ENCODE measurements around the gene FCGR2B. TPM values are rescaled to one million over a fixed set of nuclear protein-coding genes. Genes with fewer than 3 reads are reported as not detected.
"Not testable (repeated sequence)": the region's sequence is repeated elsewhere in the genome, so short reads cannot be mapped to it uniquely, and the experiment has no call there.

FCGR2B gene
- total RNA-seq, 1 experiment from 2014 or later = not detected

DNA sequence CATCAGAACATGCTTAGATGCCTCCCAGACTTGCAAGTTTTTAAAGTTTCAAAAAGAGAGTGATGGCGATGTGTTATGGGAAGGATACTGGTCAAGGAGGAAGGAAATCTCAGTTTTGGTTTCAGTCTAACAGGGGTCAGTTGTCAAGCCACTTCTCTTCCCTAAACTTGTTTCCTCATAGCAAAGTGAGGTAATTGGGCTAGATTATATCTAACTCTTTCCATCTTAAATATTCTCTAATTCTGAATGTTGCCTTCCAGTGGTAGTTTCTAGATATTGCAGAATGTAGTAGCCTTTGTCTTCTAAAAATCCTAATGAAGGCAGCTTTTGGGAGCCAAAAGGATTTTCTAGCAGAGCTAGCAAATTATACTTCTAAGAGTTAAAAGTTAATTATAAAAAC is 20.2 kb upstream of the FCGR2B start:
- intact Hi-C loops (cut with micrococcal nuclease); H3K27ac ChIP-seq (ENCODE audit: low read depth, low read length); H3K4me3 ChIP-seq (replicated peaks in 1 of 2; ENCODE audit: low read depth in 1 of 2, low read length in 2 of 2); POLR2A ChIA-PET; H3K36me3 ChIP-seq (ENCODE audit: control insufficient read depth in 1 of 2, insufficient read depth in 2 of 2, low read length in 2 of 2); RAD21 ChIA-PET (ENCODE audit: low non-redundant PET in 1 of 2, low total read pairs in 2 of 2, uncharacterized antibody in 2 of 2, unreplicated experiment in 2 of 2); H3K79me2 ChIP-seq (ENCODE audit: insufficient read depth, low read length); BruUV-seq (replicated peaks); H3K4me2 ChIP-seq (ENCODE audit: low read length); H2AFZ ChIP-seq (ENCODE audit: low read depth, low read length, poor library complexity, severe bottlenecking); H4K20me1 ChIP-seq (ENCODE audit: insufficient read depth); DNase-seq (ENCODE audit: low read depth, low spot score); H3K4me1 ChIP-seq (ENCODE audit: control insufficient read depth in 1 of 2, insufficient read depth in 2 of 2, low read length in 2 of 2); H3K9ac ChIP-seq (ENCODE audit: low read length); CTCF ChIA-PET; ATAC-seq; H3K9me3 ChIP-seq (ENCODE audit: control insufficient read depth in 1 of 2, insufficient read depth in 1 of 2, low read depth in 1 of 2, low read length in 2 of 2); H3K27me3 ChIP-seq (ENCODE audit: insufficient read depth, low read length); H3K9me2 ChIP-seq (ENCODE audit: insufficient read depth): not testable (repeated sequence)
- peak; percentile 36; the same call in 1 of the 2 replicates for TF ChIP-seq RAD21 (IDR thresholded peaks at IDR 0.05; ENCODE audit: low read depth)

DNA sequence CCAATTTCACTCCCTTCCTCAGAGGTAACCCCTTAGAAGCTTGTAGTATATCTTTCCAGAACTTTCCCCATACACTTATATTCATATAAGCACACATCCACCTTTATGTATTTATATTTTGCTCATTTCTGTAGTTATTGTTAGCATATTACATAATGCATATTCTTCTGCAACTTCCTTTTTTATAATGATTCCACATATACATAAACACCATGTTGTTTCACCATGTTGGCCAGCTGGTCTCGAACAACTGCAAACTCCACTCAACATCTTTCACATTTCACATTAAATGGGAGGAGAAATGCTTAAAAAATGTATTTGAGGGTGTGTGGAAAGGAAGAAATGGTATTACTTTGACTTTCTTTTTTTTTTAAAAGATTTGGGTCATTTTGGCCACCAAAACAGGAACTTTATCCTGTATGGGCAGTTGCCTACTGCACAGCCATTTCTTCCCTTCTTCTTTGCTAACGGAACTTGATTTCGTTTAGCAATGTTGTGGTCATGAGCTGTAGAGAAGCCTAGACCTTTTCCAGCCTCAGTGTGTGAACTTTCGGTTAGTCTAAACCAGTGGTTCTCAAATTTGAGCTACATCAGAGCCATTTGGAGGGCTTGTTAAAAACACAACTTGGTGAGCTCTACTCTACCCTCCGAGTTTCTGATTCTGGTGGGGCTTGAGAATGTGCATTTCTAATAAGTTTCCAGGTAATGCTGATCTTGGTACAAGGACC is 19.3 kb upstream of the FCGR2B start:
- H3K27ac ChIP-seq (ENCODE audit: low read depth, low read length); H3K4me1 ChIP-seq (ENCODE audit: control insufficient read depth in 1 of 2, insufficient read depth in 2 of 2, low read length in 2 of 2); H3K9me2 ChIP-seq (ENCODE audit: insufficient read depth); H3K4me2 ChIP-seq (ENCODE audit: low read length); H3K79me2 ChIP-seq (ENCODE audit: insufficient read depth, low read length); H3K4me3 ChIP-seq (replicated peaks in 1 of 2; ENCODE audit: low read depth in 1 of 2, low read length in 2 of 2); H2AFZ ChIP-seq (ENCODE audit: low read depth, low read length, poor library complexity, severe bottlenecking); H3K9me3 ChIP-seq (ENCODE audit: control insufficient read depth in 1 of 2, insufficient read depth in 1 of 2, low read depth in 1 of 2, low read length in 2 of 2); H3K9ac ChIP-seq (ENCODE audit: low read length); H4K20me1 ChIP-seq (ENCODE audit: insufficient read depth); CTCF ChIA-PET; POLR2A ChIA-PET; DNase-seq (ENCODE audit: low read depth, low spot score); intact Hi-C loops (cut with micrococcal nuclease); H3K27me3 ChIP-seq (ENCODE audit: insufficient read depth, low read length); ATAC-seq; RAD21 ChIA-PET (ENCODE audit: low non-redundant PET in 1 of 2, low total read pairs in 2 of 2, uncharacterized antibody in 2 of 2, unreplicated experiment in 2 of 2); H3K36me3 ChIP-seq (ENCODE audit: control insufficient read depth in 1 of 2, insufficient read depth in 2 of 2, low read length in 2 of 2); BruUV-seq (replicated peaks): not testable (repeated sequence)

DNA sequence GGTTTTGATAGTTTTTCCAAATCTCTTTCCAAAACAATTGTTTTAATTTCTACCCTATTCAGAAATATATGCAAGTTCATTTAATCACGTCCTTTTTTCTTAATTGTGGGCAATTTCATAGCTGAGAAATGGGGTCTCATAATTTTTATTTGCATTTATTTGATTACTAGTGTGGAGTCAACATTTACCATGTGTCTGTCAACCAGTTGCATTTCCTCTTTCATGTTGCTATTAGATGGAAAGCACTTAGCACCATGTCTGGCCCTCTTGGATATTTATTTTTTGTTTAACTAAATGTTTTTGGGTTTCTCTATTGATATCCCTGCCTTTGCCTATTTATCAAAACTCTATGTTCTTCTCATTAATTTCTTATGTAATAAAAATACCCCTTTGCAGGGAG is 18.1 kb upstream of the FCGR2B start:
- CTCF ChIA-PET = interaction anchor here (0.9 kb wide), 1 partner anchor 94 kb away, joined by 3 read pairs; no protein-coding TSS in a partner anchor
- H3K9me2 ChIP-seq (ENCODE audit: insufficient read depth) = not testable (repeated sequence)

More for the DNA sequence above, 18.1 kb upstream of the FCGR2B start:
- H4K20me1 ChIP-seq (ENCODE audit: insufficient read depth); H3K9me3 ChIP-seq (ENCODE audit: control insufficient read depth in 1 of 2, insufficient read depth in 1 of 2, low read depth in 1 of 2, low read length in 2 of 2); RAD21 ChIA-PET (ENCODE audit: low non-redundant PET in 1 of 2, low total read pairs in 2 of 2, uncharacterized antibody in 2 of 2, unreplicated experiment in 2 of 2); H3K79me2 ChIP-seq (ENCODE audit: insufficient read depth, low read length); H3K36me3 ChIP-seq (ENCODE audit: control insufficient read depth in 1 of 2, insufficient read depth in 2 of 2, low read length in 2 of 2); H3K4me1 ChIP-seq (ENCODE audit: control insufficient read depth in 1 of 2, insufficient read depth in 2 of 2, low read length in 2 of 2); POLR2A ChIA-PET; H3K27me3 ChIP-seq (ENCODE audit: insufficient read depth, low read length); ATAC-seq; H3K9ac ChIP-seq (ENCODE audit: low read length); H3K27ac ChIP-seq (ENCODE audit: low read depth, low read length); H3K4me3 ChIP-seq (replicated peaks in 1 of 2; ENCODE audit: low read depth in 1 of 2, low read length in 2 of 2); H3K4me2 ChIP-seq (ENCODE audit: low read length); DNase-seq (ENCODE audit: low read depth, low spot score); H2AFZ ChIP-seq (ENCODE audit: low read depth, low read length, poor library complexity, severe bottlenecking); BruUV-seq (replicated peaks): not testable (repeated sequence)
- intact Hi-C loops (cut with micrococcal nuclease) = loop anchor here (5.0 kb wide), 1 partner anchor 92 kb away; no protein-coding TSS in a partner anchor
